SU-DHL-6 (cell line): ENCODE measurements around the gene CPNE4.

Experiments
- H2AFZ ChIP-seq: fragments of 200-600 bp; sonication (generic); 2 replicates; pipeline ENCODE4 v1.6.1; 2014; ENCODE audit warnings: low read depth, mild to moderate bottlenecking, moderate library complexity, mixed read lengths, antibody characterized with exemption, low read length; ENCODE audit not compliant: severe bottlenecking
- H3F3A ChIP-seq: fragments of 200-600 bp; shearing (Covaris generic); 2 replicates; pipeline ENCODE4 v1.6.0; 2016; ENCODE audit warnings: antibody characterized with exemption, mild to moderate bottlenecking; ENCODE audit not compliant: insufficient read depth
- H3K27ac ChIP-seq: fragments of 200-600 bp; sonication (generic); 2 replicates; pipeline ENCODE4 v1.5.1; 2016; ENCODE audit warnings: low read depth, mild to moderate bottlenecking, low read length, moderate library complexity, mixed read lengths
- H3K27me3 ChIP-seq: fragments of 200-600 bp; sonication (generic), shearing (Covaris generic); 2 replicates; pipeline ENCODE4 v1.6.0; 2014; ENCODE audit warnings: mild to moderate bottlenecking, low read length
- H3K36me3 ChIP-seq: fragments of 200-600 bp; sonication (generic); 2 replicates; pipeline ENCODE4 v1.6.1; 2014; ENCODE audit warnings: mild to moderate bottlenecking, low read length, mixed read lengths
- H3K4me2 ChIP-seq: fragments of 300-600, 200-600 bp; shearing (Covaris generic), sonication (generic); 2 replicates; pipeline ENCODE4 v1.6.0; 2014; ENCODE audit warnings: low read length, low read depth, mild to moderate bottlenecking; ENCODE audit not compliant: poor library complexity, severe bottlenecking
- H3K4me3 ChIP-seq: fragments of 200-600 bp; sonication (generic); 2 replicates; pipeline ENCODE4 v1.5.1; 2014; ENCODE audit warnings: antibody characterized with exemption, low read length, mild to moderate bottlenecking, mixed read lengths; ENCODE audit not compliant: insufficient read depth, poor library complexity, severe bottlenecking
- H3K79me2 ChIP-seq: fragments of 200-600 bp; sonication (generic); 2 replicates; pipeline ENCODE4 v1.6.1; 2014; ENCODE audit warnings: mild to moderate bottlenecking, low read length, moderate library complexity; ENCODE audit not compliant: insufficient read depth
- H3K9ac ChIP-seq: fragments of 200-600 bp; sonication (generic); 2 replicates; pipeline ENCODE4 v1.7.0; 2014; ENCODE audit warnings: mild to moderate bottlenecking, low read length
- H3K9me2 ChIP-seq: fragments of 200-600 bp; sonication (generic); replicated peaks from 2 replicates; pipeline ENCODE4 v1.6.1; 2014; ENCODE audit warnings: low read length; ENCODE audit not compliant: insufficient read depth
- H3K9me3 ChIP-seq: fragments of 200-600 bp; sonication (generic); 2 replicates; pipeline ENCODE4 v1.6.1; 2014; ENCODE audit warnings: low read length, mixed read lengths; ENCODE audit not compliant: insufficient read depth
- H4K20me1 ChIP-seq: fragments of 200-600 bp; sonication (generic); 2 replicates; pipeline ENCODE4 v1.6.1; 2014; ENCODE audit warnings: low read depth, mild to moderate bottlenecking, antibody characterized with exemption, low read length, moderate library complexity, mixed read lengths
- EZH2phosphoT487 ChIP-seq: fragments of 200-600 bp; sonication (generic), shearing (Covaris generic); conservative IDR thresholded peaks from 2 replicates; pipeline ENCODE4 v1.6.1; 2018; ENCODE audit warnings: mild to moderate bottlenecking, antibody characterized with exemption, low read length, moderate library complexity, mixed read lengths
- TF ChIP-seq, protein P1 (sequence below): fragments of 200-600 bp; sonication (generic); IDR thresholded peaks from one replicate; pipeline ENCODE4 v1.5.1; 2017; ENCODE audit warnings: antibody characterized with exemption, mild to moderate bottlenecking, low read length, moderate library complexity; ENCODE audit not compliant: insufficient read depth, poor library complexity, severe bottlenecking

Gene CPNE4

DNA sequence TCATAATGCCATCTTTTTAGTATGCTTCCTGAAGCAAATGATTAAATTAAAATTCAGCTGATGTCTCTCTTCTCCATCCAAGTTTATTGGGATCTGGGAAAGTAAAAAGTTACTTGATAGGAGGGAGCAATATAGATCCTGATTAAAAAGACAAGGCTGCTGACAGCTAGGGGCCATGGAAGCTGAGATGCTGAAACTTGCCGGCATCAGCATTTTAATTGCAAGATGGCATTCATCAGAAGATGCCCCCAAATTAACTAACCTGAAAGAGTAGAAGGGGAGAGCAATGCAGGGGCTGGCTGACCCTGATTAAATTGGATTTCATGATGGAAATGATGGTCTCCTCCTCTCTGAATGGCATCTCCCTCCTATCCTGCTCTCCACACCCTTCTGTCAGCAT is 31.1 kb downstream of the CPNE4 start:
- Histone ChIP-seq H3K27ac (no peak overlapping the region), H3K9ac (no peak overlapping the region)
- TF ChIP-seq EZH2phosphoT487: no peak
- TF ChIP-seq, protein P1, sequence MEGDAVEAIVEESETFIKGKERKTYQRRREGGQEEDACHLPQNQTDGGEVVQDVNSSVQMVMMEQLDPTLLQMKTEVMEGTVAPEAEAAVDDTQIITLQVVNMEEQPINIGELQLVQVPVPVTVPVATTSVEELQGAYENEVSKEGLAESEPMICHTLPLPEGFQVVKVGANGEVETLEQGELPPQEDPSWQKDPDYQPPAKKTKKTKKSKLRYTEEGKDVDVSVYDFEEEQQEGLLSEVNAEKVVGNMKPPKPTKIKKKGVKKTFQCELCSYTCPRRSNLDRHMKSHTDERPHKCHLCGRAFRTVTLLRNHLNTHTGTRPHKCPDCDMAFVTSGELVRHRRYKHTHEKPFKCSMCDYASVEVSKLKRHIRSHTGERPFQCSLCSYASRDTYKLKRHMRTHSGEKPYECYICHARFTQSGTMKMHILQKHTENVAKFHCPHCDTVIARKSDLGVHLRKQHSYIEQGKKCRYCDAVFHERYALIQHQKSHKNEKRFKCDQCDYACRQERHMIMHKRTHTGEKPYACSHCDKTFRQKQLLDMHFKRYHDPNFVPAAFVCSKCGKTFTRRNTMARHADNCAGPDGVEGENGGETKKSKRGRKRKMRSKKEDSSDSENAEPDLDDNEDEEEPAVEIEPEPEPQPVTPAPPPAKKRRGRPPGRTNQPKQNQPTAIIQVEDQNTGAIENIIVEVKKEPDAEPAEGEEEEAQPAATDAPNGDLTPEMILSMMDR: no peak

DNA sequence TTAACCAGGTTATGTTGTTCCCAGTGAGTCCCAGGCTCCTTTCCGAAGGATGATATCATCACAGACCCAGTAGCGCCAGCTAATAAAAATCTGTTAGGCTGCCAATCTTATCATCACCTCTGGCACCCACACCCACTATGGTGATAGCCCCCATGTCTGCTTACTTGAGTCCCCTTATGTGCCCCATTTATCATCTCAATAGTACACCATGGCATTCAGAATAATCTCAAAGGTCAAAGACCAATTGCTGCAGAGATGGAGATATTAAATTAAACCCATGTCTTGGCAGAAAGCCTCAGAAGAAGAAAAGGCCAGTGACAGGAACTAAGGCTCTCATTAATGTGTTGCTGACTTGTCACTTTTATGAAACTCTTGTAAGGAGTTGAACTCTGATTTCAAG is 32.8 kb downstream of the CPNE4 start:
- Histone ChIP-seq H3K4me3 (no peak overlapping the region), H2AFZ (no peak overlapping the region), H3K79me2 (no peaks in the 10 kb centered on the region), H3K36me3 (no peaks in the 10 kb centered on the region), H3K9ac (no peak overlapping the region), H4K20me1 (no peaks in the 10 kb centered on the region), H3K4me2 (no peak overlapping the region), H3F3A (no peaks in the 10 kb centered on the region), H3K9me2 (no peaks in the 10 kb centered on the region), H3K9me3 (no peaks in the 10 kb centered on the region), H3K27me3 (no peaks in the 10 kb centered on the region), H3K27ac (no peak overlapping the region)
- no peak for TF ChIP-seq EZH2phosphoT487
- TF ChIP-seq, protein P1: no peak

More for the DNA sequence above, 31.1 kb downstream of the CPNE4 start:
- Histone ChIP-seq H3K27me3 (no peaks in the 10 kb centered on the region), H3F3A (no peaks in the 10 kb centered on the region), H3K36me3 (no peaks in the 10 kb centered on the region), H3K79me2 (no peaks in the 10 kb centered on the region), H3K4me2 (no peak overlapping the region), H4K20me1 (no peaks in the 10 kb centered on the region), H3K9me3 (no peaks in the 10 kb centered on the region), H3K9me2 (no peaks in the 10 kb centered on the region), H2AFZ (no peak overlapping the region), H3K4me3 (no peak overlapping the region)

DNA sequence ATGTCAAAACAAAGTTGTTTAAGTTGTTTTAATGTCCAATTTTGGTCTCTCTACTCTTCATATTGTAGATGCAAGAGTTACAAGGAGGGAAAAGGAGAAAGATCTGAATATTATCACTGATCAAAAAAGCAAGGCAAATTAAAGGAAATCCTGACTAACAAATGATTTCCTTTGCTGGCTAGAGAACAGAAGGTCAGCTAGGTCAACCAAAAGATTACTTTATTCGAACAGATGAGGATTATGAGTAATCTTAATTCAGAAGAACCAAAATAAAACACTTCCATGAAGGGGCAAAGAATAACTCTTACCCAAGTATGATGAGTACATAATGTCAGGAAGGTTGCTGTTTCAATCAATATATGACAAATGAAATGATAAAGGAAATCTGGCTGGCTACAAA is 33.8 kb downstream of the CPNE4 start:
- H2AFZ ChIP-seq: no peak overlapping the region
- TF ChIP-seq, protein P1: no peak
- no peak for TF ChIP-seq EZH2phosphoT487
- no peaks in the 10 kb centered on the region for H3K79me2 ChIP-seq
- H3K27ac ChIP-seq: no peak overlapping the region
- no peaks in the 10 kb centered on the region for H3F3A ChIP-seq
- no peaks in the 10 kb centered on the region for H3K9me2 ChIP-seq
- H3K9me3 ChIP-seq: no peaks in the 10 kb centered on the region
- no peak overlapping the region for H3K4me3 ChIP-seq
- H4K20me1 ChIP-seq: no peaks in the 10 kb centered on the region
- no peaks in the 10 kb centered on the region for H3K36me3 ChIP-seq
- no peaks in the 10 kb centered on the region for H3K27me3 ChIP-seq
- H3K9ac ChIP-seq: no peak overlapping the region
- H3K4me2 ChIP-seq: no peak overlapping the region

DNA sequence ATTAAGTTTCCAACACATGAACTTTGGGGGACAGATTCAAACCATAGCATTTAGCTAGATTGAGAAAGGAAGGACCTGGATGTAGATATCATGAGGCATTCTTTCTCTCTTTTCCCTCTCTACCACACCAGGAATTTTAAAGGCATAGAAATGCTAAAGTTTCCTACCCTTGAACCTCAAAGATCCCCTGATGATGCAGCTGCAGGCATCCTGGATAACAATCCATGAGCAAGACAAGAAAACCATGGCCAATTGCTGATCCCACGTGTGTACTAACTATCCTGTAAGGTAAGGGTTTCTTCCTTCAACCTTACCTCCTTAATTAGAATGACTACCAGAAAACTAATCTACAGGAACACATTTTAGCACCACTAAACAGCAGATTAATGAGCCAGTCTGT is 36.8 kb downstream of the CPNE4 start:
- no peak for TF ChIP-seq EZH2phosphoT487
- TF ChIP-seq, protein P1: no peak
- H3K36me3 ChIP-seq: no peaks in the 10 kb centered on the region
- H3K4me3 ChIP-seq: no peak overlapping the region
- no peaks in the 10 kb centered on the region for H3K9me2 ChIP-seq
- H3K27me3 ChIP-seq: no peaks in the 10 kb centered on the region
- H3K9ac ChIP-seq: no peak overlapping the region
- no peak overlapping the region for H3K4me2 ChIP-seq
- no peaks in the 10 kb centered on the region for H3F3A ChIP-seq
- no peaks in the 10 kb centered on the region for H3K9me3 ChIP-seq
- H3K79me2 ChIP-seq: no peaks in the 10 kb centered on the region
- H4K20me1 ChIP-seq: no peaks in the 10 kb centered on the region
- no peak overlapping the region for H2AFZ ChIP-seq
- no peak overlapping the region for H3K27ac ChIP-seq
